DND-41 (cell line): ENCODE data around the gene SHISA9.

Experiments
- CTCF ChIP-seq: IDR thresholded peaks from 2 replicates; pipeline ENCODE4 v1.5.1; 2012; ENCODE audit warnings: borderline replicate concordance, low read length, moderate library complexity, mild to moderate bottlenecking; ENCODE audit not compliant: poor library complexity, severe bottlenecking; ENCODE audit errors: extremely low read depth
- EZH2 ChIP-seq: IDR thresholded peaks from 3 replicates; pipeline ENCODE4 v1.6.1; 2012; ENCODE audit warnings: borderline replicate concordance, low read depth, mild to moderate bottlenecking, moderate library complexity, low read length, inconsistent platforms; ENCODE audit not compliant: severe bottlenecking

GRCh38 chr16:13120557-13120956 is 219.2 kb downstream of the SHISA9 start:
- no peak for TF ChIP-seq CTCF
- no peak for TF ChIP-seq EZH2
